EL (cell line): ENCODE results near the gene CIDEA.

Experiments used
- DNase-seq: peaks from one replicate; pipeline ENCODE4 v3.0.0-alpha.2; 2016

Gene CIDEA

GRCh38 chr18:12276736-12277554, 22.8 kb downstream of the CIDEA start:
- DNase-seq, result no peak

DNA sequence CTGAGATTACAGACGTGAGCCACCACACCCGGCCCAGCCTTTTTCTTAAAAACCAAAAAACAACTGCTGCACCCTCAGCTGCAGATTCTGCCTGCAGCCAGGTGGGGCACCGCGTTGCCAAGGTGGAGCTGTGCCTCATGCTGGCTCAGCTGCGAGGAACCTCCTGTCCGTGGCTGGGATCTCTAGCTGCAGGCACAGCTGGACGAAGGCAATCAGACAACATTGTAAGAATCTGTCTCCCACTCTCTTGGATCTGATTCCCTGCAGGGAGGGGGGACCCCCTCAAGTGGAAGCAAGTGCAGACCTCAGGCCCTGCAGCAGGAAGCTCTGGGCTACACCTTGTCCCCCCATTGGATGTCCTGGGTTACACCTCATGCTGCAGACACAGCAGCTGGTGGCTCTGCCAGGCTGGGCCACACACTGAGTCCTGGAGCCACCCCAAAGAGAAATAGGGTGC, 24.1 kb downstream of the CIDEA start:
- DNase-seq, result peak; percentile 31

DNA sequence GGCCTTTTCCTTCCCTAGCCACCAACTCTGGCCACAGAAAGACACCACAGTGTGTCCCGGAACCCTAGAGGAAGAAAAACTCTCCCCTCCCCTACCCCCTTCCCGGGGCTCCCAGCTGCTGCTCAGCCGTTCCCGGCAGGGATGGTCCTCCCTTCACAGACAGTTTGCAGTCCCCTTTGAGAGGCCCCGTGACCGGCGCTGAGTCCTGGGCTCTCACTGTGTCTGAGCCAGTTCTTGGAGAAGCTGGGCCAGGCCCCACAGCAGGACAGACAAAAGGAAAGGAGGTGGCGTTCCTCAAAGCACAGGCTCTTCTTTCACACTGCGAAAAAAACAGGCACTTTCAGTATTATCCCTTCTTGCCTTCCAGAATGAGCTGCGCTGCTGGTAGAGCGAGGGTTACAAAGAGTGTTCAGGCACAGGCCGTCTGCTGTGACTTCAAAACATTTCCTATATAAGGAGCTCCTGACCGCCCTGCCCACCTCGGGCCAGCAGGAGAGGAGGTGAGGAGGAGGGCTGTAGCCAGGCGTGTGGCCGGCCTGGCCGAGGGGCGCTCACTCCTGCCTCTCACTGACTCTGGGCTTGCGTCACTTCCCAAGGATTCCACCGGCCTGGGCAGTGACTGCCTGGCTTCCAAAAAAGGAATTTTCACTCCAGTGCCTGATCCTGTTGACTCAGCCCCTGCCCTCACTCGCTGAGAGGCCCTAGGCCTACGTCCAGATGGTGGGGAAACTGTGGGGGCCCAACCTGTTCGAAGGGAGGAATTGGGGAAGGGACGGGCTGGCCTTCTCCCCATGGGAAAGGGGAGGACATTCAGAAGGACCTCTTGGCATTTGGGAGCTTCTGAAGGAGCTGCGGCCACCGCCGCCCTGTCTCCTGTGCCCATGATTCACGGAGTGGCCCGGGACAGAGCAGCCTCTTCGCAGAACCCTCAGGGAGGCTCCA, 24.9 kb downstream of the CIDEA start:
- peak; percentile 99 for DNase-seq

DNA sequence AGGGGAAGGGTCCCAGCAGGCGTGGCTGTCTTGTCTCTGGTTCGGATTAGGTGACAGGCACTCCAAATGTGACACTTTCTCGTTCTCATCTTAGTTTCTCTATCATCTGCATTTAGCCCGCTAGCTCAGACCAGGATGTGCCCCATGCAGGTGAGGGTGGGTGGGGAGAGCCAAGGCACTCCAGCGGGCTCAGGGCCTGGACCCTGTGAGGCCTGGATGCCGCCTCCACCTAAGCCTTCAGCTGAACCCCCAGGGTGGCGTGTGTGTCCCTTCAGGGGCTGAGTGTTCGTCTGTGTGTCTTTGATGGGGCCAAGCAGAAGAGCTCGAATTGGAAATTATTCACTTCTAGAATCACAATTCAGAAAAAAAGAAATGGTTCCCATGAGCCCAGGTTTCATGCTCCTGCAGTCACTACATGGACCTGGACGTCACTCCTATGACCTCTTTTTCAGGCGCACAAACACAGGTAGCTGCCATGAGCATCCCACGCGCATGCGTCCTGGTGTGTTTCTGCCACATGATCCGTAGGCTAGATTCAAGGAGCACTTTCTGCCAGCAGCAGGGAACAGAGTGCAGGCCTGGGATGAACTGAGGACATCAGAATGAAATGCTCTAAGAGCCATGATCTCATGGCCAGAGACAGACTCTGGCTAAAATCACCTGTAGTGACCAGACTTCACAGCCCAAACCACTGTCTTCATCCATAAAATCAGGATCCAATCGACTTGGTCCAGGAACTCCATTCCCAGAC, 25.8 kb downstream of the CIDEA start:
- DNase-seq, result no peak

- DNase-seq, result peak; percentile 51
These were observed 27.7 kb downstream of the CIDEA start for GRCh38 chr18:12281861-12282260.

DNA sequence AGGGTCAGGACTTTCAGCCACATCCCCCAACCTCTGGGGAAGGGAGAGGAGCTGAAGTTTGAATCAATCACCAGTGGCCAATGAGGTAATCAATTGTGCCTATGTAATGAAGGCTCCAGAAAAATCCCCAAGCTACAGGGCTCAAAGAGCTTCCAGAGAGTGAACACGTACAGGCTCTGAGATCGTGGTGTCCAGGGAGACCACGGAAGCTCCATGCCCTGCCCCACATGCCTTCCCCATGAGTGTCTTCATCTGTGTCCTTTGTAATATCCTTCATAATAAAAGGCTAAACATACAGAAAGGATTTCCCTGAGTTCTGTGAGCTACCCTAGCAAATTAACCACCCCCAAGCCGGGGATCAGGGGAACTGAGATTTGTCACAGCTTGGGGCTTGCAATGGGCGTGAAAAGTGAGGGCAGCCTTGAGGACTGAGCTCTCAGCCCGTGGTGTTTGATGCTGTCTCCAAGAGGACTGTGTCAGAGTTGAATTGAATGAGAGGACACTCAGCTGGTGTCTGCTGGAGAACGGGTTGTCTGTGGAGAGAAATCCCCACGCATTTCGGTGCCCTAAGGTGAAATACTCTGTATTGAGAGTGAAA, 28.4 kb downstream of the CIDEA start:
- DNase-seq, result peak; percentile 96

GRCh38 chr18:12283256-12283655, 29.1 kb downstream of the CIDEA start:
- peak; percentile 70 for DNase-seq

GRCh38 chr18:12283666-12284065, 29.5 kb downstream of the CIDEA start:
- no peak for DNase-seq

DNA sequence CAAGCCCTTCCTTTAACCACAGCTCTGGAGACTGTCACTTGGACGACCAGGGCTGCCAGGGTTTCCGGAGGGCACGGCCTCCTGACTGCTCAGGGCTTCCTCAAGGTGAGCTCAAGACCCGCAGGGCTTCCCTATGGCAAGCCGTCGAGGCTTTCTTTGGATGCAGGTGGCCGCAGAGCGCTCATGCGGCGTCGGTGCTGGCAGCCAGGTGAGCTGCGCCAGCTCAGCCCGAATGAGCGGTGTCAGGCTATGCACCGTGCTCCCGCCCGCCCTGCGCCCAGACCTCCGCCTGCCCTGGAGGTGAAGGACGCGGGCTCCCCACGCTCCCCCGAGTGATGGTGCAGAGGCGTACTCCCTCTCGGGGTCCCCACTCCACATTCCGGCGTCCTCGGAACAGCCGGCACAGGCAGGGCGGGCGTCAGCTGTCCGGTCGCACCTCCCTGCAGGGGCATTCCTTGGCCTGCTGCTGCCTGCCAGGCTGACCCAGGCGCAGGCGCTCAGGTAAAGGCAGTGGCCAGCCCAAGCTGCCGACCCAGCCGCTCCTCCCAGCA, 33.0 kb downstream of the CIDEA start:
- DNase-seq, result no peak

DNA sequence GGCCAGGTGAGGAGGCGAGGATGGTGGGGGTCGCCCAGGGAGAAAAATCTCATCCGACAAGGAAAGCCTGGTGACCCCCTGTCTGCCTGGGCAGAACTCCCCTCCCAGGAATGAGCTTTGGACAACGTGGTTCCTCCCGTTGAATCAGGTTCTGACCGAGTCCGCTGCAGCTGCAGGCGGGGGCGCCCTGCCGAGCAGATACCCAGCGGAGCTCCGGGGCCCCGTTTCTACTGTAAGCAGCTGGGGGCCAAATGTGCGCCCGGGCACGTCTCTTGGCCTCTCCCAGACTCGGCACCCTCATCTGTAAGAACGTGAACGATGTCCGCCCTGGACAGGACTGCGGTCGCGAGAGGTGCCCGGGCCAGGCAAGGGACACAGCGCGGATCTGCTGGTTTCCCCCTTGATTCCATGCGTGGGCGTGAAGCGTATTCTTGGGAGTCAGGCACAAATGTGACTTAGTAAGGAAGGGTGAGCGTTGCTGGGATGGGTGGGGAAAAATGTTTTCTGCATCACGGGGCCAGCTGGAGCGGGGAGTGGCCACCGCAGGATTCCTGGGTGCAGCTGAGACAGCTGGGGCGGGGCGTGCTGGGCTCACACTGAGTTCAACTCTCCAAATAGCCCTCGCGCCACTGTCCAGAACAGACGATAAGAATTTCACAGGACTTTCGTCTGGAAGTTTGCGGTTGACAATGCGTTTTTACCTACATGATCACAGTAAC, 33.7 kb downstream of the CIDEA start:
- peak; percentile 97 for DNase-seq

GRCh38 chr18:12288403-12288755, 34.2 kb downstream of the CIDEA start:
- no peak for DNase-seq

- DNase-seq, result no peak
These were observed 35.9 kb downstream of the CIDEA start for GRCh38 chr18:12290086-12290485.

DNA sequence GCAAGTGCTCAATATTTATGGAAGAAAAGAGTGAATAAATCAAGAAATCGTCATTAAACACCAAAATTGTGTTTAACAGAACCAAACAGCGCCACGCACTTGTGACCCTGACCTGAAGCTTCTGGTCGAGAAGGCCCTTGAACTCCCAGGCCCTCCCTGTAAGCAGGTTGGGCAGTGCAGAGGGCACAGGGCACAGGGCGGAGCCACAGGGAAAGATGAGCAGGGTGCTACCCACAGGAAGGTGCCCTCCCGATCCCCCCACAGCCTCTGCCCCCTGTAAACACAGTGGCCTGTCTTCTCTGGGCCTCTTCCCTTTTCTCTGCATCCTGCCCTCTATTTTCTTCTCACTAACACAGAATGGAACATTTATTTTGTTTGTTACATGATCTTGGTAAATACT, 37.0 kb downstream of the CIDEA start:
- DNase-seq, result no peak

- DNase-seq, result no peak
These were observed 37.5 kb downstream of the CIDEA start for GRCh38 chr18:12291690-12292089.

DNA sequence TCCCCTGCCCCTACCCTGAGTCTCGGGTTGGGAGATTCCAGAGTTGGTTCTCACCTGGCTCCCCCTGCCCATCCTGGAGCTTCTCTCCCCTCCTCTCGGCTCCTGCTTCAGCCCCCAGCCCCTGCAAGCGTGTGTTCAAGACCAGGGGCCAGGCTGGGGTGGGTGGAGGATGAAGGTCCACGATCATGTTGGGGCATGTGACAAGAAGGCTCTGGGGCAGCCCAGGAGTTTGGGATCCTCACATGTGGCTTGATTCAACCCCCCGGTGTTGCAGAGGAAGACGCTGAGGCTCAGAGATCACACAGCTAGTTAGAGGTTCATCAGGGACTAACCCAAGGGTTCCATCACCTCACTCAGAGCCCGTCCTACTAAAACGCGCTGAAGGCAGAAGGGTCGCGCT, 39.7 kb downstream of the CIDEA start:
- DNase-seq, result no peak

GRCh38 chr18:12295389-12296086, 41.4 kb downstream of the CIDEA start:
- DNase-seq, result peak; percentile 76

DNA sequence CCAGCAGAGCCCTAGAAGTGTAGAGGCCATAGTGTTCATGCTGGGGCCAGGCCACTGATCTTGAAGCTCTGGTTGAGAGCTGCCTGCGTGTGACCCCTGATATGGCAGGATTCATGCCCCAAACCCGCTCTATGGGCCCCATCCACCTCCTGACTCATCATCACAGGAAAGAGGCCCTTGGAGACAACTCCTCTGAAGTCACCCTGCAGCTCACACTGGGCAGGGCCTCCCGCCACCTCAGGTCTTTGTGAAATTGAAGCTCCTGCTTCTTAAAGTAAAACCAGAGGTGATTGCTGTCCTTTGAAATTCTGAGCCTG, 41.9 kb downstream of the CIDEA start:
- peak; percentile 73 for DNase-seq

DNA sequence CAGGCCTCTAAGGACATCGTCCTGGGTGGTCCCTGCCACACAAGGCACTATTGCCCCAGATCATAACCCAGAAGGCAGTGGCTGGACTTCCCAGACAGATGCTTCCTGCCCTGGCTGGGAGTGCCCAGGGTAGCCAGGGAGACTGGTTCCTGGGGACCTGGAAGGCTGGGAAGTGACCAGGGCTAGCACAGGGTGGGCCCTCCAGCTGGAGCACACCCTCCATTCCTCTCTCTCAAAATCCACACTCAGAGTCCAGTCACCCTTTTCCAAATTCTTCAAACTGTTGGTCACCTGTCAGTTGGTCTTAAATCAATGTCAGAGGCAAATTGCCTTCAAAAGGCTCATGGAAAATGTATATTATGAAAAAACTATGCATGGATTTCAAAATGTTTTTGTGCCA, 42.3 kb downstream of the CIDEA start:
- peak; percentile 44 for DNase-seq

- DNase-seq, result no peak
These were observed 45.7 kb downstream of the CIDEA start for GRCh38 chr18:12299862-12300261.

- DNase-seq, result no peak
These were observed 47.3 kb downstream of the CIDEA start for GRCh38 chr18:12301263-12302005.
